A673 (cell line): ENCODE data around the gene IQCK.

ENCODE experiments used
- CTCF ChIP-seq: fragments of 300-800, 200-600 bp; sonication (generic); conservative IDR thresholded peaks from 2 replicates; pipeline ENCODE4 v1.5.1; 2017; ENCODE audit warnings: low read depth, mild to moderate bottlenecking, antibody characterized with exemption, low read length, moderate library complexity, mixed read lengths
- EZH2 ChIP-seq: fragments of 200-600 bp; sonication (generic); IDR thresholded peaks from 2 replicates; pipeline ENCODE4 v1.6.1; 2017; ENCODE audit warnings: borderline replicate concordance, low read depth, mild to moderate bottlenecking, mixed read lengths, antibody characterized with exemption, low read length; ENCODE audit not compliant: poor library complexity, severe bottlenecking

GRCh38 chr16:19680881-19681340, 37.2 kb upstream of the IQCK start:
- TF ChIP-seq CTCF (no peak), EZH2 (no peak)
